HG03469 (cell line): Measurements from ENCODE around the gene LHB.

Source experiments
- ATAC-seq: cut with Tn5 transposase; IDR thresholded peaks from one replicate; pipeline ENCODE4 v1.9.1; 2021; ENCODE audit warnings: mild to moderate bottlenecking, moderate library complexity, moderate number of reproducible peaks; ENCODE audit not compliant: unreplicated experiment

LHB gene

DNA sequence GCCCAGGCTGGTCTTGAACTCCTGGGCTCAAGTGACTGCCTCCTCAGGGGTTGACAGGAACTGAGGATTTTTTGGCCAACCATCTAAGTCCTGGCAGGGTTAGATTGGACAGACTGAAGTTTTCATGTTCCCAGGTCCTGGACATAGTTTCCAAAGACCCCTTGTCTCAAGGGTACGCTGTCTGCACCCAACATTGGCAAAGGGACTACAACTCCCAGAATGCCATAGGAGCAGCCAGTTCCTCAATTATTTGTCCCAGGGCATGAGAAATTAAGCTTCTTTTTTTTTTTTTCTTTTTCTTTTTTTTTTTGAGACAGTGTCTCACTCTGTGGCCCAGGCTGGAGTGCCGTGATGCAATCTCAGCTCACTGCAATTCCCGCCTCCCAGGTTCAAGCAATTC lies 30.7 kb downstream of the LHB start:
- no peak for ATAC-seq

DNA sequence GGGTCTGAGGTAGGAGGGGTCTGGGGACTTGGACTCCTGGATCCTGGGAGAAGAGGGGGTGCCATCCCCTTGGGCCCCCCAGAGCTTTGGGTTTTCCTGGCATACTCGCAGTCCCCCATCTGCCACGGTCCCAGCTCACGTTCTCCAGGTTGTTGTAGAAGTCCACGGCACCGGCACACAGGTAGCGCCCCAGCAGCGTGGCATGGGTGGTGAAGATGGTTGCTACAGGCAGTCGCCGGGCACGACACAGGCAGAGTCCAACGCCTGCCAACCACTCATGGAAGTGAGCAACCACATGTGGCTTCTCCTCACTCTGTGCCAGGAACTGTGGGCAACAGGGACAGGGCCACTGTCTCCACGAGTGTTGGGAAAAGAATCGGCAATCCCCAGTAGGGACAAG lies 31.2 kb downstream of the LHB start:
- no peak for ATAC-seq

DNA sequence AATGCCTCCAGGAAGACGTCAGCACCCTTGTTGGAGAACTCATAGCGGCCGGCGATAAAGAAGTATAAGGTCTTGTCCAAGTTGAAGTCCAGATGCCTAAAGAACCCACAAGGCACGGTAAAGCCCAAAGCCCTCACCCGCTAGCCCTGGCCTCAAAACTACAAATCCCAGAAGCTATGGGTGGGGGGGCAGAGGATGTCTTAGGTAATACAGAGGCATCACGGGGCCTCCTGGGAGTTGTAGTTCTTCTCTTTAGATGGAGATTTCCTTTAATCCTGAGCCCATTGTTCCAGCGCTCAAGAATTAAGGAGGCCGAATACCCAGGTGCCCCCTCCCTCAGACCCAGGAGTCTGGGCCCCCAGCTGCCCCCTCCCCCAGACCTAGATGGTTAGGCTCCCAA lies 34.6 kb downstream of the LHB start:
- ATAC-seq: no peak

DNA sequence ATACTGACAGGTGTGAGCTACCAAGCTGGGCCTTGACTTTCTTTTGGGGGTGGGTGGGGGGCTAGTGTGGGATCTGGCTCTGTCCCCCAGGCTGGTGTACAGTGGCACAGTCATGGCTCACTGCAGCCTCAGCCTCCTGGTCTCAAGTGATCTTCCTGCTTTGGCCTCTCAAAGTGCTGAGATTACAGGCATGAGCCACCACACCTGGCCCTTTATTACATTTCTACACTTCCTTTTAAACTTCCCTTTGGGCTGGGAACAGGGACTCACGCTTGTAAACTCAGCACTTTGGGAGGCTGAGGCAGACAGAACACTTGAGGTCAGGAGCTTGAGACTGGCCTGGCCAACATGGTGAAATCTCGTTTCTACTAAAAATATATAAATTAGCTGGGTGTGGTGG lies 39.8 kb downstream of the LHB start:
- ATAC-seq: no peak

DNA sequence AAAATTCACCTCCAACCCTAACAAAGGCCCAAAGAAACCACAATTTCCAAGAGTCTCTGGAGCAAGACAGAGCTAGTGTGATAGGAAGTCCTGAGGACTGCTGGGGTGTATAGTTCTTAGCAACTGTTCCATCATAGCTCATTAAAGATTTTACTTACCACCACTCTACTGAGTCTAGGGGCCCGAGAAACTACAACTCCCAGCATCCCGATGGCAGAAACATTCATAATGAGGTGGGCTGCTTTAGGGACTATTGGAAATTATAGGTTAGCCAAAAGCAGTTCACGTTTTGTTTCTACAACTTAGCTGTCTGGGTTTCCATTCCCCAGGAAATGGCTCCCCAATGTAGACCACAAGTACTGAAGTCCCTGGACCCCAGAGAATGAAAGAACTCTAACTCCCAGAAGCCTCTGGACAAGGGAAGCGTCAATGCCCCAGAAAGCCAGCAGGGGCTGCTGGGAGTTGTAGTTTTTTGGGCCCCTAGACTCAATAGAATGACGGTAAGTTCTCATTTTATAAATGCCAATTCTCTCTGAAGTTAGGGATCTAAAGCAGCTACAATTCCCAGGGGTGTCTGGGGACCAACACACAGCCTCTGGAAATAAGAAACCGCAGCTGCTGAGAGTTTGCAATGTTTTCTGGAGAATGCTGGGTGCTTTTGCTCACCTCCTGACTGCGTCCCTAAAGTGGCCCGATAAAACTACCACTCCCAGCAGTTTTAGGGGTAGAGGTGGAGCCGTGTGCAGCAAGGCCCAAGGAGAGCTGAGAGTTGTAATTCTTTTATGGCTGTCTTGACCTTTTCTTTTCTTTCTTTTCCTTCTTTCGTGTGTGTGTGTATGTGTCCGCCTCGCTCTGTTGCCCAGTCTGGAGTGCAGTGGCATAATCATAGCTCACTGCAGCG lies 40.7 kb downstream of the LHB start:
- ATAC-seq: no peak

DNA sequence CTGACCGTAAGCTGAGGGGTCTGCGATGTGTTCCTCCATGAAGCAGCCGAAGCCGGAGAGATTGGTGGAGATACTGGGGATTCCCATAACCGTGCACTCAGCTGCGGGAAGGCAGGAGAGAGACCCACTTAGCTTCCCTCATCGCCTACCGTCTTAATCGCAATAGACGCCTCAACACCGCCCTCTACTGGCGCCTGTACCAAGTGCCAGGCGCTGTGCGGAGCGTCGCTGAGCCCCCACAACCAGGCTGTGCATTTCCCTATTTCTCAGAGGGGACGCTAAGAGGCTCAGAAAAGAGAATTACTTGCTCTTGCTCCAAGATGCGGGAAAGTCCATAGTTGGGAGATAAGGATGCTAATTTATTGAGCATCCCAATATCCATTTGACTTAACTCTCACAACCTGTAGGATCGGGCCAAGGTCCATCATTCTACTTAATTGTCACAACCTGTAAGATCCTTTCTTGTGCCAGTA lies 45.9 kb downstream of the LHB start:
- ATAC-seq: no peak

DNA sequence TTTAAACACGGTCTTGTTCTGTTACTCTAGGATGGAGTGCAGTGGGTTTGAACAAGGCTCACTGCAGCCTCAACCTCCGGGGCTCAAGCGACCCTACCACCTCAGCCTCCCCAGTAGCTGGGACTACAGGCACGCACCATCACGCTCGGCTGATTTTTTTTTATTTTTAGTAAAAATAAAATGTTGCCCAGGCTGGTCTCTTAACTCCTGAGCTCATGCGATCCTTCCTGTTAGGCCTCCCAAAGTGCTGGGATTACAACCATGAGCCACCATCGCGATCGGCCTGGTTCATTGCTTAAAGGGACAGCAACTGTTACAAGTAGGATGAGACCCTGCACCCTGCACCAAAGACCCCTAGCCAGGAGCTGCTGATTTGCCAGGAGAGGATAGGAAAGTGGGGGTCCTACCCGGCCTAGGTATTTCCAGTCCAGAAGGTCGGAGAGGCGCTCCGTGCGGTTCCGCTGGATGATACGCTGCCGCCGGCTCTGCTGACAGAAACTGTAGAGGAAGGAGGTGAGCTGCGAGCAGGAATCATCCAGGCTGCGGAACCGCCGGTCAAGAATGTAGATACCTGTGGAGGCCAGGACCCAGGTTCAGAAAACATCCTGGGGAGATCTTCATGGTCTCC lies 46.6 kb downstream of the LHB start:
- no peak for ATAC-seq

DNA sequence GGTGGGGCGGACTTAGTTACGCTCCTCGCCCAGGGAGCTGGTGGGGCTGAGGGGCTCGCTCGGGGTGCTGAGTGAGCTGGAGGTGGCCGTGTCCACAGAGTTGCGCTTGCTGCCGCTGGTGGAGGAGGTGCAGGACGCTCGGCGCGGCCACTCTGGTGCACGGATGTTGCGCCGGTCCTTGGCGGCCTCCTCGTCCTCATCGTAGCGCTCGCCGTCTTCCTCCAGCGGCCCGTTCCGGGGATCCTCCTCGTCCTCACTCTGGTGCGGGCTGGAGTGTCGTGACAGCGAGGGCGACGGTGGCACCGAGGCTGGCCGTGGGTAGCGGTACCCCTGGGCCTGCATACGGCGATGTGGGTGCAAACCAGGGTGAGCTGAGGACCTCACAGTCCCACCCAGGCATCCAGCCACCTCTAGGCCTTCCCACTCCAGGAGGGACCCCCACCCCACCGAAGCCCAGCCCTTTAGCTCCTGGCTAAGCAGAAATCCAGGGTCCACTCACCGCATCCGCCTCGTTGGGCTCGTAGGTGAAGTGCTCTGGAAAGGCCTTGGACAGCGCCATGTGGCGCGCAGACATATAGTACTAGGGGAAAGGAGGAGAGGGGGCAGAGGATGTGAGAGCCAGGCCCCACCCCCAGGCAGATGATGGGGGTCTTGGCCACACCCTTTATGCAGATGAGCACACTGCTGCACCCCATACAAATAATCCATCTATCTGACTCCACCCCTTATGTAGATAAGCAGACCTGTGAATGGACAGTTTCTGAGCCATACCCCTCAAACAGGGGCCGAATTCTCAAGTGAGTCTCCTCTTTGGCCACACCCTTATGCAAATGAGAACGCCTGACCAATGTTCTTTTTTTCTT lies 47.4 kb downstream of the LHB start:
- ATAC-seq: no peak

DNA sequence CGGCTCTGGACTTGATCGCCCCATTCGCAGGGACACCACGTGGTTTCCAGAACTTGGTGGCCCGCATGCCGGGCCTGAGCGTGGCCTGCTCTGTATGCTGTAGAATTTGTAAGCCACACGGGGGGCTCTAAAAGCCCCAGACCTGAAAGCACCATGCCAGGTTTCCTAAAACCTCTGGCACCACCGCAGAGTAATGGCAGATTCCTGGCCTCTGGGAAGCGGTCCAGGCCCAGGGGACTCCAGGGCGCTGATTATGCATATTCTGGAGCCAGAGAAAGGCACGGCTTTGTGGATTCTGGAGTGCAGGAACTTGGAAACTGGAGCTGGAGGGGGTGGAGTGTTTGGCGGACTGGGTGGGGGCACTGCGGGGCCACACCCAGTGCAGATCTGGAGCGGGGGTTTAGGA lies 48.1 kb downstream of the LHB start:
- no peak for ATAC-seq

DNA sequence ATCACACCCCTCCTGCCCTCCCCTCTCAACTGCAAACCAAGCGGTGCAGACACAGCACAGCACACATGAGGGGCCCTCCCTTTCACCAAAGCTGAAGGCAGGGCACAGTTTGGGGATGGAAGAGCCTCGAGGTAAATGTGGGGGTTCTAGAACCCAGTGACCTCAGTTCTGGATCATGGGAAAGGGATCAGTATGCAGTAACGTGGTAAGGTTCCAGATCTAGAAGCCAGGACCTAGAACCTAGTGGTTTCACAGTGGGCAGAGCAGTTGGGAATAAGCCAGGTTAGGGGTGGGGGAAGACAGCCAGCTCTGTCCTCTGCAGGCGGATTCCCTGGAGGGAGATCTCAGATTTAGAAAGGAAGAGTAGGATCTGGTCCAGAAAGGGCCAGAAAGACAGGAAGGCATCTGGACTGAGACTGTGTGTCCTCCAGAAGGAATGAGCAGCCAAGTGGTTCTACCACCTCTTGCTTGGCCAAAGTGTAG lies 48.7 kb downstream of the LHB start:
- no peak for ATAC-seq

DNA sequence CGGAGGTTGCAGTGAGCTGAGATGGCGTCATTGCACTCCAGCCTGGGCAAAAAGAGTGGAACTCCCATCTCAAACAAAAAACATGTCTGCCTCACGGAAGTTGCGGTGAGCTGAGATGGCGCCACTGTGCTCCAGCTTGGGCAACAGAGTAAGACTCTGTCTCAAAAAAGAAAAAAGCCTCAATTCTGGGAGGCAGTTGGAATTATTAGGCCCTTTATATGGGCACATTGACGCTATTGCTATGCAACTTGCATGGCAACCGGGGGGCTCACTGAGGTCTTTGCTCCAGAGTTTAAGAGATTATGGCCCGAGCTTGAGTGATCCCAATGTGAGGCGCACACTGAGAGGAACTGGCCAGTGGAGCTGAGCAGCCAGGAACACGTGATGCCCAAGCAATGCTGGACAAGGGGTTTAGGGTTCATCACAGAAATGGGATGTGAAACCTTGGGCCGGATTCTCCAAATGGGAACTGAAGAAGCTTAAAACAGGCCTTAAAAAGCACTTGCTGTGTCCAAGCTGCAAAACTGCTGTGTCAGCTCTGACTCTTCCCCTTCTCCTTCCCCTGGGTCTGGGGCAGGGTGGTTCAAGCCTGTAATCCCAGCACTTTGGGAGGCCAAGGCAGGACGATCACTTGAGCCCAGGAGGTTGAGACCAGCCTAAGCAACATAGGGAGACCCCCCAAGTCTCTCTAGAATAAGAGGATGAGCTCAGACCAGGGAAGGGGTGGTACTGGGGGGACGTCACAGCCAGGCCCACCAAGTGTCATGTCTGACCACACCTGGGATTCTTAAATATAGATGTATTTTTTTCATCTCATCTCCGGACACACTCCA lies 49.3 kb downstream of the LHB start:
- no peak for ATAC-seq

DNA sequence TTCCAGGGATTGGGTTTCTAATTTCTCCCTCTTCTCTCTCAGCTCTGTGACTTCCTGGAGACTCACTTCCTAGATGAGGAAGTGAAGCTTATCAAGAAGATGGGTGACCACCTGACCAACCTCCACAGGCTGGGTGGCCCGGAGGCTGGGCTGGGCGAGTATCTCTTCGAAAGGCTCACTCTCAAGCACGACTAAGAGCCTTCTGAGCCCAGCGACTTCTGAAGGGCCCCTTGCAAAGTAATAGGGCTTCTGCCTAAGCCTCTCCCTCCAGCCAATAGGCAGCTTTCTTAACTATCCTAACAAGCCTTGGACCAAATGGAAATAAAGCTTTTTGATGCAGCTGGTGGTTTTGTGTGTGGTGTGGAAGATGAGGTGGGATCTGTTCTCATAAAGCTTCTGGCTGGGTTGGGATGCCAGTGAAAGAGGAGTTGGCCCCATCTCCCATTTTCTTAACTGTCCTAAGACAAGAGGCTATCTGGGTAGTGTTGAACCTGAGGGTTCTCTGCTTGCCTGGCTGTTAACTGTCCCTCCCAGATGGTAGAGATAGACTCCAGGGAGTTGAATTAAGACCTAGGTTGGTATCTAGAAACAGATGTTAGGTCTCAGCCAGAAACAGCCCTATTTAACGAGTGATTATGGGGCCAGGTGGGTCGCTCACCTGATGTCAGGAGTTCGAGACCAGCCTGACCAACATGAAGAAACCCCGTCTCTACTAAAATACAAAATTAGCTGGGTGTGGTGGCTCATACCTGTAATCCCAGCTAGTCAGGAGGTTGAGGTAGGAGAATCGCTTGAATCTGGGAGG lies 50.1 kb downstream of the LHB start:
- ATAC-seq: no peak
